Right forelimb (tissue), 1 donor: Measurements from ENCODE around the gene ALOX5.

ENCODE experiments used
- DNase-seq: peaks from one replicate; pipeline ENCODE4 v3.0.0-alpha.2; 2018

Gene ALOX5

GRCh38 chr10:45444022-45444421 is 70.0 kb downstream of the ALOX5 start:
- DNase-seq = no peak

- DNase-seq = peak; percentile 39
Observed at GRCh38 chr10:45444976-45445898, 71.2 kb downstream of the ALOX5 start.

- DNase-seq = peak; percentile 18
Observed at GRCh38 chr10:45446858-45447257, 72.8 kb downstream of the ALOX5 start.

GRCh38 chr10:45447416-45447815 is 73.4 kb downstream of the ALOX5 start:
- peak; percentile 34 for DNase-seq

- DNase-seq = no peak
Observed at GRCh38 chr10:45450866-45451265, 76.8 kb downstream of the ALOX5 start.

GRCh38 chr10:45451407-45451806 is 77.4 kb downstream of the ALOX5 start:
- DNase-seq = no peak

GRCh38 chr10:45452268-45452667 is 78.3 kb downstream of the ALOX5 start:
- DNase-seq = no peak

- DNase-seq = no peak
Observed at GRCh38 chr10:45452743-45453452, 78.9 kb downstream of the ALOX5 start.

- peak; percentile 30 for DNase-seq
Observed at GRCh38 chr10:45453639-45454255, 79.7 kb downstream of the ALOX5 start.

GRCh38 chr10:45454262-45454661 is 80.2 kb downstream of the ALOX5 start:
- peak; percentile 36 for DNase-seq

- peak; percentile 30 for DNase-seq
Observed at GRCh38 chr10:45454859-45455258, 80.8 kb downstream of the ALOX5 start.

- no peak for DNase-seq
Observed at GRCh38 chr10:45456233-45456632, 82.2 kb downstream of the ALOX5 start.

GRCh38 chr10:45456822-45457221 is 82.8 kb downstream of the ALOX5 start:
- DNase-seq = peak; percentile 51

GRCh38 chr10:45457487-45457886 is 83.5 kb downstream of the ALOX5 start:
- no peak for DNase-seq

GRCh38 chr10:45460235-45460878 is 86.3 kb downstream of the ALOX5 start:
- DNase-seq = peak; percentile 28

GRCh38 chr10:45461034-45461433 is 87.0 kb downstream of the ALOX5 start:
- no peak for DNase-seq

- no peak for DNase-seq
Observed at GRCh38 chr10:45463244-45464116, 89.5 kb downstream of the ALOX5 start.

GRCh38 chr10:45464958-45465567 is 91.0 kb downstream of the ALOX5 start:
- peak; percentile 83 for DNase-seq

GRCh38 chr10:45466784-45467183 is 92.8 kb downstream of the ALOX5 start:
- no peak for DNase-seq

GRCh38 chr10:45468079-45468478 is 94.1 kb downstream of the ALOX5 start:
- no peak for DNase-seq
